HG03097 (cell line): ENCODE results near the gene CTSS.

ENCODE experiments used
- ATAC-seq: cut with Tn5 transposase; IDR thresholded peaks from one replicate; pipeline ENCODE4 v1.9.1; 2021; ENCODE audit not compliant: unreplicated experiment, low FRiP score

Gene CTSS

GRCh38 chr1:150706091-150706490 lies 59.5 kb downstream of the CTSS start:
- ATAC-seq = no peak

- no peak for ATAC-seq
These were observed 62.2 kb downstream of the CTSS start for GRCh38 chr1:150703427-150703826.

GRCh38 chr1:150696995-150697927 lies 68.3 kb downstream of the CTSS start, which contains the start of gene GOLPH3L:
TSS of gene GOLPH3L (minus strand) at chr1:150697154. CDS start at chr1:150694838, 2,316 bp downstream.
- ATAC-seq = peak; percentile 96

- ATAC-seq = no peak
These were observed 69.0 kb downstream of the CTSS start for GRCh38 chr1:150696590-150696989.

DNA sequence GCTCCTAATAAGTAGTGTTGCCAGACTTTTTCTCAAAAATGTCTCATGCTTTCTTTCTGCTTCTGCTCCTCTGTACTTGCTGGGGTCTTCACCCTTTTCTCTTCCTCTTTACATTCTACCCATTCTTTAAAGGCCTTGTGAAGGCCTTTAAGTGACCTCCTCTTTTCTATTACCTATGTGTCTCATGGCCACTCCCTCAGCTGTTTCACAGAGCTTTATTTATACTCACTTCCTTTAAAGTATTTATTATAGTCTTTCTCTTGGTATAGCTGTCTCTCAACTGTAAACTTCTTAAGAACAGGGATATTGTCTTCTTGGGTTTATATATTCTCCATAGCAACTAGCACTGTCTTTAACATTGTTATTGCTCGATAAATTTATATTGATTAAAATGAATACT lies 69.4 kb downstream of the CTSS start:
- no peak for ATAC-seq

GRCh38 chr1:150695561-150695960 lies 70.0 kb downstream of the CTSS start:
- no peak for ATAC-seq

DNA sequence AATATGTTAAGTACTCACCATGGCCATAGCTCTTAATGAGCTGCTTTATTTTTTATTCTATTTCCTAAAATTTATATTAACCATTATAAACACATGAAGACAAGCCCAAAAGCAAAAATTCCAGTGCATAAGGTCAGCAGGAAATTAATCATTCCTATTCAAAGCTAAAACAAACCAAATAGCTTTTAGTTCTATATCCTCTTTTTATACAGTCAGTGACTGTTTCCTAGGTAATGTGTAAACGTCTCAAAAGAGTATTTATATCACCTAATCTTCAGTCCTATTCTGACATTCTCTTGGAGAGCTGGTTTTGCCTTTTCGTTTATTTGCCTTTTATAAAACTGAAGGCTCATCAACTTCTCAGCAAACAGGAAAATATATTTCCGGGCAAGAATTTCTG lies 72.9 kb downstream of the CTSS start:
- ATAC-seq = no peak

DNA sequence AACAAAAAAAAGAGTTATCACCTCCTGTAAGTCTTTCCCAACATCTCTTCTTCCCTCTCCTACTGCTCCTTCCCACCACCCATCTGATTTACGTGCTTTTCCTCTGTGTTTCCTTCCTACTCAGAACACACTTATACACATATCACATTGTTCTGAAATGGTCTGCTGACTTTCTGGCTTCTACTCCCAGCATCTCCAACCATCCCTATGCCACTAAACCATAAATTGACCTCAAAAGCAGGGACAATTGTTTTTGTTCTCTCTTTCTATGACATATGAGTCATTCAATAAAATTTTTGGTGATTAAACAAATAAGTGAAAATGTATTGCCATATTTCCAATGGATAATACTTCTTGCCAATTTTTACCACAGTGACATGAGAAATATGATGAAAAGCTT lies 76.8 kb downstream of the CTSS start:
- ATAC-seq = no peak

DNA sequence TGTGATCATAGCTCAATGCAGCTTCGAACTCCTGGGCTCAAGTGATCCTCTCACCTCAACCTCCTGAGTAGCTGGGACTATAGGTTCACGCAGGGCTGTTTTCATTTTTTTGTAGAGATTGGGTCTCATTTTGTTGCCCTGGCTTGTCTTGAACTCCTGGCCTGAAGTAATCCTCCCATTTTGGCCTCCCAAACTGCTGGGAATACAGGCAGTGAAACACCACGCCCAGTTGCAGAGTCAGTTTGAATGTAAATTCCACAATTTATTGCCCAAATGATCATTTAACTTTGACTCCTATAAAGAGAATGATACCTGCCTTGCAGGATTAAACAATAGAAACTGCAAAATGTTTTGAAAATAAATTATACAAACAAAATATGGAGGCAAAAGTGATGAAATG lies 79.3 kb downstream of the CTSS start:
- no peak for ATAC-seq

DNA sequence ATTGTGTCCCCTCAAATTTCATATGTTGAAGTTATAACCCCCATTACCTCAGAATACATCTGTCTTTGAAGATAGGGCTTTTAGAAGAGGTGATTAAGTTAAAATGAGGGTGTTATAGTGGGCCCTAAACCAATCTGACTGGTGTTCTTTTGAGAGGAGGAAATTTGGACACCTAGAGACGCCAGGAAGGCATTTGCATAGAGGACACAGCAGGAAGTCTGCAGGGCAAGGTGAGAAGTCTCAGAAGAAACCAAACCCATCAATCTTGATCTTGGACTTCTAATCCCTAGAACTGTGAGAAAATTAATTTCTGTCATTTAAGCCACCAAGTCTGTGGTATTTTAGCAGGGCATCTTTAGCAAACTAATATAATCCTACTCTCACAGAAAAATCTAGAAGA lies 81.7 kb downstream of the CTSS start:
- ATAC-seq = no peak
